GM23338 (cell line): ENCODE measurements around the gene NCK2. TPM values are rescaled to one million over a fixed set of nuclear protein-coding genes. Genes with fewer than 3 reads are reported as not detected.

Experiments
- ATAC-seq: fragments of 200-7000 bp; cut with Tn5 transposase; 3 replicates; pipeline ENCODE4 v1.9.1; 2020
- DNase-seq: peaks from one replicate; pipeline ENCODE4 v3.0.0-alpha.2; 2015; ENCODE audit warnings: low spot score
- H2AFZ ChIP-seq: fragments of 200-600 bp; sonication (generic); 2 replicates; pipeline ENCODE4 v1.8.0; 2016; ENCODE audit warnings: antibody characterized with exemption, mild to moderate bottlenecking, moderate library complexity
- H3F3A ChIP-seq: fragments of 200-600 bp; sonication (generic); replicated peaks from 2 replicates; pipeline ENCODE4 v1.8.0; 2017; ENCODE audit warnings: antibody characterized with exemption, mixed run types, low read depth
- H3K27ac ChIP-seq: fragments of 200-600 bp; sonication (generic); 2 replicates; pipeline ENCODE4 v1.6.1; 2016; ENCODE audit warnings: low read depth
- H3K27me3 ChIP-seq: fragments of 200-600 bp; sonication (generic); 2 replicates; pipeline ENCODE4 v1.8.0; 2016; ENCODE audit warnings: mild to moderate bottlenecking, mixed run types, moderate library complexity; ENCODE audit not compliant: insufficient read depth
- H3K36me3 ChIP-seq: fragments of 200-600 bp; sonication (generic); 2 replicates; pipeline ENCODE4 v1.8.0; 2016; ENCODE audit warnings: mild to moderate bottlenecking; ENCODE audit not compliant: insufficient read depth
- H3K4me1 ChIP-seq: fragments of 200-600 bp; sonication (generic); 2 replicates; pipeline ENCODE4 v1.8.0; 2016; ENCODE audit warnings: mild to moderate bottlenecking, moderate library complexity; ENCODE audit not compliant: insufficient read depth
- H3K4me2 ChIP-seq: fragments of 200-600 bp; sonication (generic); 2 replicates; pipeline ENCODE4 v1.7.1; 2017; ENCODE audit warnings: mixed run types
- H3K4me3 ChIP-seq: fragments of 200-600 bp; sonication (generic); 2 replicates; pipeline ENCODE4 v1.6.1; 2016; ENCODE audit warnings: mixed run types
- H3K79me2 ChIP-seq: fragments of 200-600 bp; sonication (generic); replicated peaks from 2 replicates; pipeline ENCODE4 v1.8.0; 2017; ENCODE audit warnings: mild to moderate bottlenecking; ENCODE audit not compliant: insufficient read depth
- H3K9me2 ChIP-seq: fragments of 200-600 bp; sonication (generic); 2 replicates; pipeline ENCODE4 v1.8.0; 2017; ENCODE audit not compliant: insufficient read depth
- H4K20me1 ChIP-seq: fragments of 200-600 bp; sonication (generic); replicated peaks from 2 replicates; pipeline ENCODE4 v1.8.0; 2017; ENCODE audit warnings: mild to moderate bottlenecking; ENCODE audit not compliant: insufficient read depth
- H3K27ac Mint-ChIP-seq: 2 replicates; pipeline ENCODE4 v1.8.0; 2020; ENCODE audit warnings: inconsistent platforms, mild to moderate bottlenecking, moderate library complexity, mixed read lengths
- H3K27me3 Mint-ChIP-seq: 3 replicates; pipeline ENCODE4 v1.8.0; 2022; ENCODE audit warnings: low read depth, mild to moderate bottlenecking, moderate library complexity, mixed read lengths, inconsistent platforms; ENCODE audit not compliant: insufficient read depth, poor library complexity
- H3K36me3 Mint-ChIP-seq: 3 replicates; pipeline ENCODE4 v1.8.0; 2021; ENCODE audit warnings: low read depth, mild to moderate bottlenecking, inconsistent platforms, moderate library complexity, mixed read lengths
- H3K4me1 Mint-ChIP-seq: 3 replicates; pipeline ENCODE4 v1.8.0; 2020; ENCODE audit warnings: mild to moderate bottlenecking, inconsistent platforms, mixed read lengths
- H3K4me3 Mint-ChIP-seq: 3 replicates; pipeline ENCODE4 v1.8.0; 2021; ENCODE audit warnings: moderate library complexity, mild to moderate bottlenecking, inconsistent platforms, mixed read lengths
- H3K9me3 Mint-ChIP-seq: 3 replicates; pipeline ENCODE4 v1.8.0; 2020; ENCODE audit warnings: moderate library complexity, mild to moderate bottlenecking, inconsistent platforms, mixed read lengths
- CREB1 ChIP-seq: fragments of 250-450 bp; sonication (Bioruptor Pico); IDR thresholded peaks from 2 replicates; pipeline ENCODE4 v1.5.0; 2020; ENCODE audit warnings: low read depth, mild to moderate bottlenecking, moderate library complexity
- CTCF ChIP-seq, 2 experiments: fragments of 200-600 bp in 1 of 2; sonication (generic) in 1 of 2; conservative IDR thresholded peaks; 2 replicates each; pipeline versions ENCODE4 v1.5.1 to v1.6.1; 2016 to 2017; ENCODE audit warnings: antibody characterized with exemption in 2 of 2, low read depth in 2 of 2, mild to moderate bottlenecking in 2 of 2, moderate library complexity in 1 of 2
- EZH2 ChIP-seq: fragments of 200-600 bp; sonication (generic); IDR thresholded peaks from one replicate; pipeline ENCODE4 v1.8.0; 2017; ENCODE audit warnings: antibody characterized with exemption, mild to moderate bottlenecking, low read depth; ENCODE audit not compliant: unreplicated experiment
- EZH2phosphoT487 ChIP-seq: fragments of 200-600 bp; sonication (generic); IDR thresholded peaks from one replicate; pipeline ENCODE4 v1.8.1; 2018; ENCODE audit warnings: antibody characterized with exemption; ENCODE audit not compliant: unreplicated experiment
- JUNB ChIP-seq: IDR thresholded peaks from one replicate; pipeline ENCODE4 v1.6.1; 2016; ENCODE audit warnings: antibody characterized with exemption; ENCODE audit not compliant: unreplicated experiment
- NANOG ChIP-seq: IDR thresholded peaks from 2 replicates; pipeline ENCODE4 v1.6.1; 2016; ENCODE audit warnings: antibody characterized with exemption, borderline replicate concordance
- POLR2AphosphoS5 ChIP-seq: IDR thresholded peaks from 2 replicates; pipeline ENCODE4 v1.6.1; 2016; ENCODE audit warnings: antibody characterized with exemption, low read depth
- REST ChIP-seq: IDR thresholded peaks from one replicate; pipeline ENCODE4 v1.6.1; 2018; ENCODE audit warnings: antibody characterized with exemption; ENCODE audit not compliant: unreplicated experiment
- STAT1 ChIP-seq: IDR thresholded peaks from one replicate; pipeline ENCODE4 v1.6.1; 2016; ENCODE audit warnings: antibody characterized with exemption; ENCODE audit not compliant: unreplicated experiment
- ZNF114 ChIP-seq: fragments of 250-450 bp; sonication (Bioruptor Pico); IDR thresholded peaks from 2 replicates; pipeline ENCODE4 v1.5.0; 2020; ENCODE audit warnings: mild to moderate bottlenecking, moderate library complexity
- ZNF331 ChIP-seq: fragments of 250-450 bp; sonication (Bioruptor Pico); IDR thresholded peaks from 2 replicates; pipeline ENCODE4 v1.5.0; 2020; ENCODE audit warnings: low read depth, mild to moderate bottlenecking, moderate library complexity
- ZNF462 ChIP-seq: fragments of 250-450 bp; sonication (Bioruptor Pico); IDR thresholded peaks from 2 replicates; pipeline ENCODE4 v1.5.0; 2020; ENCODE audit warnings: mild to moderate bottlenecking, moderate library complexity
- polyA plus RNA-seq: library from polyadenylated mRNA; unstranded; fragments of >200 nt; fragmentation: Nextera tagmentation; extraction: Ambion mirVana; gene quantifications from 2 replicates; pipeline ENCODE4 v1.2.1, GENCODE V29; 2016
- total RNA-seq: library from RNA; depleted of rRNA; stranded (reverse); fragments of >200 nt; shearing (Covaris generic); gene quantifications from 2 replicates; pipeline ENCODE4 v1.2.3, GENCODE V29; 2014

NCK2 gene
- total and polyA plus RNA-seq, 2 experiments from 2014 or later: 26.9 to 59.9 TPM

- TF ChIP-seq CTCF (conservative IDR thresholded peaks at IDR 0.05; ENCODE audit: low read depth in 2 of 2): no peak
- TF ChIP-seq ZNF114 (CRISPR knock-in tag): no peak
- TF ChIP-seq NANOG: no peak
Measured at GRCh38 chr2:105845976-105846375, 101.3 kb downstream of the NCK2 start (continued).

GRCh38 chr2:105847056-105847455, 102.3 kb downstream of the NCK2 start:
- no peak for DNase-seq
- no peak overlapping the region for H3K4me2 ChIP-seq
- H2AFZ ChIP-seq: no peak overlapping the region
- ATAC-seq: no peak
- H3K27me3 ChIP-seq: no peaks in the 10 kb centered on the region
- H4K20me1 ChIP-seq: peaks cover 8% of the 10 kb centered on the region; the same call in 1 of the 2 replicates
- H3K27ac ChIP-seq: no peak overlapping the region
- peaks cover 20% of the 10 kb centered on the region for H3K4me1 Mint-ChIP-seq
- H3K9me2 ChIP-seq: no peaks in the 10 kb centered on the region; the same call in 1 of the 2 replicates
- H3K4me1 ChIP-seq: peaks cover 15% of the 10 kb centered on the region
- H3K36me3 Mint-ChIP-seq: no peaks in the 10 kb centered on the region
- no peak overlapping the region for H3K4me3 ChIP-seq
- peaks cover 72% of the 10 kb centered on the region for H3K79me2 ChIP-seq
- H3K9me3 Mint-ChIP-seq: no peaks in the 10 kb centered on the region; the same call in 2 of the 3 replicates
- H3K27ac Mint-ChIP-seq: no peak overlapping the region
- no peaks in the 10 kb centered on the region for H3K36me3 ChIP-seq
- no peaks in the 10 kb centered on the region for H3K27me3 Mint-ChIP-seq
- H3K4me3 Mint-ChIP-seq: no peak overlapping the region
- no peaks in the 10 kb centered on the region for H3F3A ChIP-seq
- TF ChIP-seq ZNF462 (CRISPR knock-in tag): no peak
- no peak for TF ChIP-seq CTCF (conservative IDR thresholded peaks at IDR 0.05; ENCODE audit: low read depth in 2 of 2)
- TF ChIP-seq ZNF331 (CRISPR knock-in tag): no peak
- no peak for TF ChIP-seq STAT1
- no peak for TF ChIP-seq NANOG
- no peak for TF ChIP-seq REST
- no peak for TF ChIP-seq EZH2
- no peak for TF ChIP-seq CREB1 (CRISPR knock-in tag)
- no peak for TF ChIP-seq JUNB
- TF ChIP-seq EZH2phosphoT487: no peak
- no peak for TF ChIP-seq ZNF114 (CRISPR knock-in tag)
- TF ChIP-seq POLR2AphosphoS5: no peak
